ENCODE results near the gene TFAP2B.

The TFAP2B gene

GRCh38 chr6:50891290-50891689 lies 72.6 kb downstream of the TFAP2B start:
- no peaks in the 10 kb centered on the region for H3K79me2 ChIP-seq
- H3K4me2 ChIP-seq (ENCODE audit: low read length): no peak overlapping the region
- no peaks in the 10 kb centered on the region for H3K27me3 ChIP-seq (ENCODE audit: control insufficient read depth, insufficient read depth, low read length)
- no peaks in the 10 kb centered on the region for H3K9me3 ChIP-seq (ENCODE audit: control insufficient read depth, low read length)
- H2AFZ ChIP-seq: no peak overlapping the region
- H3K4me1 ChIP-seq: no peaks in the 10 kb centered on the region
- no peak for TF ChIP-seq CTCF (IDR thresholded peaks at IDR 0.05)
- no peaks in the 10 kb centered on the region for H3K36me3 ChIP-seq (ENCODE audit: control insufficient read depth, insufficient read depth, low read length)
- H3K27ac ChIP-seq: no peak overlapping the region
- H3K4me3 ChIP-seq (ENCODE audit: low read depth, low read length): no peak overlapping the region
- no peak overlapping the region for H3K9ac ChIP-seq
